GM12873 (cell line): ENCODE data around the gene APC2.

Source experiments
- CTCF ChIP-seq: IDR thresholded peaks from 2 replicates; pipeline ENCODE4 v1.5.1; 2012; ENCODE audit warnings: low read depth, mild to moderate bottlenecking, moderate library complexity, low read length, control low read depth; ENCODE audit not compliant: insufficient read depth; ENCODE audit errors: missing control alignments

APC2 gene

GRCh38 chr19:1518471-1518870 is 68.5 kb downstream of the APC2 start:
- TF ChIP-seq CTCF = no peak

GRCh38 chr19:1520203-1520780 is 70.4 kb downstream of the APC2 start:
- no peak for TF ChIP-seq CTCF

GRCh38 chr19:1521636-1522035 is 71.7 kb downstream of the APC2 start:
- TF ChIP-seq CTCF = no peak

GRCh38 chr19:1522061-1522460 is 72.1 kb downstream of the APC2 start:
- TF ChIP-seq CTCF = no peak

- no peak for TF ChIP-seq CTCF
These were observed 72.9 kb downstream of the APC2 start for GRCh38 chr19:1522838-1523237.
